ENCODE data around the gene TMEM9B. TPM values are rescaled to one million over a fixed set of nuclear protein-coding genes. Genes with fewer than 3 reads are reported as not detected.
"Not testable (repeated sequence)": the region's sequence is repeated elsewhere in the genome, so short reads cannot be mapped to it uniquely, and the experiment has no call there.

TMEM9B gene
- total RNA-seq, 2 donors from 2014 or later: 19.4 to 62.5 TPM

- WGBS, 2 donors: 49 to 55% methylated on average over 8 of the region's 8 CpGs
- no peaks in the 10 kb centered on the region for H3K9me3 ChIP-seq
These were observed 22.7 kb downstream of the TMEM9B start for GRCh38 chr11:8941341-8942103.

GRCh38 chr11:8937659-8938058, 26.6 kb downstream of the TMEM9B start:
- Histone ChIP-seq H3K4me1 (no peaks in the 10 kb centered on the region), H3K9me3 (no peaks in the 10 kb centered on the region), H3K27me3 (no peaks in the 10 kb centered on the region), H3K27ac (no peak overlapping the region), H3K36me3 (replicated peaks in 1 of 2; ENCODE audit: insufficient read depth in 1 of 2, low read depth in 2 of 2) (no peaks in the 10 kb centered on the region), H3K4me3 (no peak overlapping the region)
- TF ChIP-seq POLR2A (IDR thresholded peaks at IDR 0.05): no peak
- TF ChIP-seq CTCF (IDR thresholded peaks at IDR 0.05): no peak
- WGBS, 2 donors: 80 to 82% methylated on average over 13 to 14 of the region's 14 CpGs
- ATAC-seq (no peak), DNase-seq (no peak)
- intact Hi-C loops (cut with DNase I): no loop called here

More at GRCh38 chr11:8941341-8942103, 22.7 kb downstream of the TMEM9B start:
- Histone ChIP-seq H3K36me3 (replicated peaks in 1 of 2; ENCODE audit: insufficient read depth in 1 of 2, low read depth in 2 of 2) (no peaks in the 10 kb centered on the region), H3K4me1 (no peaks in the 10 kb centered on the region), H3K27me3 (no peaks in the 10 kb centered on the region), H3K27ac (no peak overlapping the region), H3K4me3 (no peak overlapping the region)
- TF ChIP-seq POLR2A (IDR thresholded peaks at IDR 0.05) (no peak), CTCF (IDR thresholded peaks at IDR 0.05) (no peak)
- intact Hi-C loops (cut with DNase I): no loop called here
- ATAC-seq (no peak), DNase-seq (no peak)

DNA sequence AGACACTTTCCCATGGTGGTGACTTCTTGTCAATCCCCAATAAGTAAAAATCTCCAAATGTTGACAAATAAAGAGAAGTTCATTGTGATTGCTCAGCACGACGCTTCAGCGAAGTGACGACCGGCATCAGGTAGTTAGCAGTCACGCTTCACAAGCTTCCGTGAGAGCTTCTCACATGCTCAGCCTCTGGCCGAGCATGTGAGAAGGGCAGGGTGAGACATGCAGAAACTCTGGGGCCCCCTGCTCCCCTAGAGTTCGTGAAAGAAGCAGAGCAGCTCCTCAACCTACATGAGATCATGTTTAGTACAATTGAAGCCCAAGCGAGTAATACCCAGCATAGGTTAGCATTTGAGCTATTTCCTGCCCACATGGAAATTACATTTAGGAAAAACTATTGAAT, 27.1 kb downstream of the TMEM9B start:
- Histone ChIP-seq H3K4me3 (no peak overlapping the region), H3K27me3 (no peaks in the 10 kb centered on the region)
- WGBS, 2 donors: 83 to 92% methylated on average over 10 of the region's 10 CpGs

DNA sequence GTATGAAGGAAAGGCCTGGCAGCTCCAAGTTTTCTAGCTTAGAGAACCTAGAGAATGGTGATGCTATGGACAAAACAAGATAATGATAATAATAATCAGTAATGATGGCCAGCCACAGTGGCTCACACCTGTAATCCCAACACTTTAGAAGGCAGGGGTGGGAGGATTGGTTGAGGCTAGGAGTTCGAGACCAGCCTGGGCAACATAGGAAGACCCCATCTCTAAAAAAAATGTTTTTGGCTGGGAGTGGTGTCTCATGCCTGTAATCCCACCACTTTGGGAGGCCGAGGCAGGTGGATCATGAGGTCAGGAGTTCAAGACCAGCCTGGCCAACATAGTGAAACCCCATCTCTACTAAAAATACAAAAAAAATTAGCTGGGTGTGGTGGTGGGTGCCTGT, 28.5 kb downstream of the TMEM9B start:
- H3K27ac ChIP-seq; H3K27me3 ChIP-seq; H3K4me1 ChIP-seq; H3K9me3 ChIP-seq; ATAC-seq; DNase-seq; H3K36me3 ChIP-seq (replicated peaks in 1 of 2; ENCODE audit: insufficient read depth in 1 of 2, low read depth in 2 of 2); intact Hi-C loops (cut with DNase I); H3K4me3 ChIP-seq: not testable (repeated sequence)
- 75 to 77% methylated on average over 2 of the region's 2 CpGs for WGBS, 2 donors

More for the DNA sequence above, 27.1 kb downstream of the TMEM9B start:
- Histone ChIP-seq H3K9me3 (no peaks in the 10 kb centered on the region), H3K4me1 (no peaks in the 10 kb centered on the region), H3K36me3 (replicated peaks in 1 of 2; ENCODE audit: insufficient read depth in 1 of 2, low read depth in 2 of 2) (no peaks in the 10 kb centered on the region), H3K27ac (no peak overlapping the region)
- intact Hi-C loops (cut with DNase I): no loop called here
- TF ChIP-seq POLR2A (IDR thresholded peaks at IDR 0.05): no peak
- no peak for TF ChIP-seq CTCF (IDR thresholded peaks at IDR 0.05)
- DNase-seq: no peak
- no peak for ATAC-seq

GRCh38 chr11:8934742-8935488, 29.3 kb downstream of the TMEM9B start:
- Histone ChIP-seq H3K27me3 (no peaks in the 10 kb centered on the region), H3K4me1 (no peaks in the 10 kb centered on the region), H3K9me3 (no peaks in the 10 kb centered on the region), H3K27ac (no peak overlapping the region), H3K36me3 (replicated peaks in 1 of 2; ENCODE audit: insufficient read depth in 1 of 2, low read depth in 2 of 2) (no peaks in the 10 kb centered on the region), H3K4me3 (no peak overlapping the region)
- ATAC-seq: no peak
- intact Hi-C loops (cut with DNase I): no loop called here
- TF ChIP-seq CTCF (IDR thresholded peaks at IDR 0.05) (no peak), POLR2A (IDR thresholded peaks at IDR 0.05) (no peak)
- no peak for DNase-seq
- WGBS, 2 donors: 59 to 60% methylated on average over 14 of the region's 14 CpGs
